ENCODE measurements around the gene SKIDA1.

The SKIDA1 gene

GRCh38 chr10:21518149-21518640, 7.3 kb downstream of the SKIDA1 start:
- peaks cover 15% of the 10 kb centered on the region for H3K36me3 Mint-ChIP-seq (ENCODE audit: insufficient read depth)
- H3K4me3 Mint-ChIP-seq, result peak overlapping the region; percentile 61 to 79
- DNase-seq (no peak), ATAC-seq (replicated peaks) (peak; percentile 36)
- H3K9me3 Mint-ChIP-seq, result no peaks in the 10 kb centered on the region
- peaks cover 22 to 34% of the 10 kb centered on the region in 2 donors for H3K4me1 Mint-ChIP-seq (ENCODE audit: low read depth in 2 of 2)
- H3K27ac Mint-ChIP-seq, result no peak overlapping the region
- peaks cover 63 to 73% of the 10 kb centered on the region in 2 donors for H3K27me3 Mint-ChIP-seq

DNA sequence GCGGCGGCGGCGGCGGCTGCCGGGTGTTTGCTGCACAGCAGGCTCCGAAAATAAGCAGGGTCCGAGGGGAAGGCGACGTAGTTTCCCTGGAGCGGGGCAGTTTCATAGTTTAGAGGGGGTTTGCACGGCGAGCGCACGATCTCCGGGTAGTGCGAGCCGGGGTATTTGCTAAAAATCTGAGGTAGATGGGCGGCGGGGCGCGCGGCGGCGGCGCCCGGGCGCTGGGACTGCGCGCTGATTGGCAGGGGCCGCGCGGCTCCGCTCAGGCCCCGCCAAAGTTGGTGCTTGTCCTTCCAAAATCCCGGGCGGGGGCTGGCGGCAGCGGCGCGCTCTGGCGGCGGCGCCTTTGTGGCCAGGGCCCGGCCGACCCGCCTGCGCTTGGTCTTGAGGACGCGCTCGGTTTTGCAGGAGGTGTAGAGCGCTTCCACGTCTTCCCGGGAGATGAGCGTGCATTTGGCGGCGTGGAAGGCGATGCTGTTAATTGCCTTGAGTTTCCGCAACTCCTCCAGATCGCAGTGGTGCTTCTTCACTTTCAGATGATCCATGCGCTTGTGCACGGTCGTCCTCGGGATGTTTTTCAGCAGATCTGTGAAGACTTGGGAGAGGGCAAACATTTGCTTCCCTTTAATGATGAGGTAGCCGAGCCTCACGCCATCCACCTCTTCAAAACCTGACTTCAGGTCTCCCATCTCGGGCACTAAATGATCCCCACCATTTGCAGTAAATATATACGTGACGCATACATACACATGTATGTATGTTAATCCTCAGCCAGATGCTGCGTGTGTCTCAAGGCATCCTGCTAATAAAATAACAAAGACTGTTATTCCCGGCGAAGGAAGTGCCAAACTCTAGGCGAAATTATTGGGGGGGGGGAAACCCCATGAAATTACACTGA, 8.1 kb downstream of the SKIDA1 start:
- H3K27ac Mint-ChIP-seq, result no peak overlapping the region
- H3K27me3 Mint-ChIP-seq, result peaks cover 72 to 81% of the 10 kb centered on the region in 2 donors
- H3K4me1 Mint-ChIP-seq (ENCODE audit: low read depth in 2 of 2), result peaks cover 22 to 34% of the 10 kb centered on the region in 2 donors
- H3K4me3 Mint-ChIP-seq, result peak overlapping the region; percentile 61 to 79
- DNase-seq (no peak), ATAC-seq (replicated peaks) (peak; percentile 33)
- H3K36me3 Mint-ChIP-seq (ENCODE audit: insufficient read depth), result peaks cover 15% of the 10 kb centered on the region
- H3K9me3 Mint-ChIP-seq, result no peaks in the 10 kb centered on the region

DNA sequence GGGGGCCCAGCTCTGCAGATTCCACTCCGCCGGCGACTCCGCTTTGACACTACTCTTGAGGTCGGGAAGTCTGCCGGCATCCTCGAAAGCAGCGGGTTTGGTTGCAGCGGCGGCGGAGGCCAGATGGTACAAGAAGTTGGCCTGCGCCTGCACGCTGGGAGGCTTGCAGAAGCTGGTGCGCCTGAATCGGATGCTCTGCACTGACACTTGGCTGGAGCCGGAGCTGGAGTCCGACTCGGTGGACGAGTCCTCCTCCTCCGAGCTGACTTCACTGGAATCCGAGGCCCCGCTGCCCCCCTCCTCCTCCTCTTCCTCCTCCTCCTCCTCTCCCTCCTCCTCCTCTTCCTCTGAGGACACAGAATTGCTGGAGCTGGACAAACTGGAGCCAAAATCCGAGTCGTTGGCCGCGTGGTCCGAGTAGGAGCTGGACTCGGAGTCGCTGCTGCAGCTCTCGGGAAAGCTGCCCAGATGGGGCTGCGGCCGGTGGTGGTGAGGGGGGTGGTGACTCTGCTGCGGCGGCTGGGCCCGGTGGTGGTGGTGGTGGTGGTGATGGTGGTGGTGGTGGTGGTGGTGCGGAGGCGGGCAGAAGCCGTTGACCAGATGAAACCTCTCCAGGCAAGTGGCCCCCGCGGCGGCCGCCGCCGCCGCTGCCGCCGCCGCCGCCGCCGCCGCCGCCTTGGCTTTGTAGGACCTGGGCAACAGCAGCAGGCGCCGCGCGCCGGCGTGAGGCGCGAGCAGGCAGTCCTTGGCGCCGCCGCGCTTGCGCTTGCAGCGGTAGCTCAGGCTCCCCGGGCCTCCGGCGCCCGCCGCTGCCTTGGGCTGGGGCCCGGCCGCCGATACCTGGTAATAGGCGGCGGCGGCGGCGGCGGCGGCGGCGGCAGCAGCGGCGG, 9.0 kb downstream of the SKIDA1 start:
- H3K4me1 Mint-ChIP-seq (ENCODE audit: low read depth in 2 of 2), result peaks cover 22 to 34% of the 10 kb centered on the region in 2 donors
- DNase-seq, result peak in 2 of 3 experiments; percentile 36 to 42

DNA sequence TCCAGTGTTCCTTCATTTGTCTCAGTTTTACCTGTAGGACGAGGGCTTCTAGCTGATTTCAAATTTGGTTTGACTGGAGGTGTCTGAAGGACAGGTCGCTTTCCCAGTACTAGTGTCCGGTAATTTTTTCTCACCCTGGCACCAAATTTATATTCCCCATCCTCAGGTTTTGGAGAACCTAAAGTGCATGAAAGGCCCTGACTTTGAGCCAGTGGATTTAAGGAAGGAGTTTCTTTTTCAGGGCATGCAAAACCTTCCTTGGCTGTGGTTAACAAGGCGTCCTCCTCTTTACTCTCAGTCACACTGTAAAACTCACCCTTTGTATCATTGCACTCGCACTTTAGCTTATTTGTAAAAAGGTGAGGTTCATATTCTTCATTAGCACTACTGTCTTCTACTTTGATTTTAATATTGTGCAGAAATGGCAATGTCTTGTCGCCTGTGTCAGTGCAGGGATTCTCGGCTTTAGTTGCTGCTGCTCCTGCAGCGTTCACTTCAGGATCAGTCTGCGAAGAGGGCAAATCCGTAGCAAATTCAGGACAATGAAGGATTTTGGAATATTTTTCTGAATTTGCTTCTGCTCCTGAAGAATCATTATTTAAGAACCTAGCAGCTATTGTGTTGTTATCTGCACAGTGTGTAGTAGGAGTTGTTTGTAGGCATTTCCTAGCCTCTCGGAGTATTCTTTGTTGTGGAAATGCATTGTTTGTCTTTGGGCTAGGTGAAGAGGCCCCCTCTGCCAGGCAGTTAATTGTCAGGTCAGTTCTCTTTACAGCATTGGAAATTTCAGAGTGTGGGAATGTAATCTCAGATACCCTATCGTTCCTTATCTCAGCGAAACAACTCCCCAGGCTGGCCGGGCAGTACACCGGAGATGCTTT, 9.9 kb downstream of the SKIDA1 start:
- Mint-ChIP-seq H3K4me1 (ENCODE audit: low read depth in 2 of 2) (peaks cover 22 to 33% of the 10 kb centered on the region in 2 donors), H3K27ac (no peak overlapping the region), H3K4me3 (peak overlapping the region; percentile 61 to 79), H3K36me3 (ENCODE audit: insufficient read depth) (peaks cover 15% of the 10 kb centered on the region), H3K27me3 (peaks cover 74 to 79% of the 10 kb centered on the region in 2 donors), H3K9me3 (no peaks in the 10 kb centered on the region)
- no peak for ATAC-seq (replicated peaks)
- DNase-seq, result no peak

More for the DNA sequence above, 9.0 kb downstream of the SKIDA1 start:
- peak overlapping the region in 1 of 2 donors; percentile 20 for H3K27ac Mint-ChIP-seq
- H3K4me3 Mint-ChIP-seq, result peak overlapping the region; percentile 61 to 79
- H3K36me3 Mint-ChIP-seq (ENCODE audit: insufficient read depth), result peaks cover 15% of the 10 kb centered on the region
- ATAC-seq (replicated peaks), result peak; percentile 80
- peaks cover 76 to 83% of the 10 kb centered on the region in 2 donors for H3K27me3 Mint-ChIP-seq
- H3K9me3 Mint-ChIP-seq, result no peaks in the 10 kb centered on the region

DNA sequence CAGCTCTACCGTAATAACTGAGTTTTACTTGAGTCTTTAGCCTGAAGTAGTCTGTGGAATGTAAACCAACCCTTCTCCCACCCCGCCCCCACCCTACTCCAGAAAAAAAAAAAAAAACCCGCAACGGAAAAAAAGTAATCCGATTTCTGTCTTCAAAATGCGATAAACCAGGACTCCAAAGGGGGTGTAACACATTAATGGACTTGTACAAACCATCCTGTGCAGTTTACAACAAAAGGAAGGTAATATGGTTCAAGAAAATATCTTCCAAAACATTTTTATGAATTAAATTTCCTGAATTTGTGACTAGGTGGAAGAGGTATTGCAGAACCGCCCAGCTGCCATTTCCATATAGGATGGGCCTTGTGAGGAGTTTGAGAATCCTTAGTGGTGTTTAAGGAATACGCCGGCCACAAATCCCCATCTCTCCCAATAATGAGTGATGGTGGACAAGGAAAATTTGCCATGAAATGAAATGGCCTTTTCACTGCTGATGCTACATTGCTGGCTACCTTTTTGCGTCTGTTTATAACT, 10.6 kb downstream of the SKIDA1 start:
- H3K4me3 Mint-ChIP-seq, result no peak overlapping the region
- H3K36me3 Mint-ChIP-seq (ENCODE audit: insufficient read depth), result peaks cover 15% of the 10 kb centered on the region
- no peak for DNase-seq
- no peaks in the 10 kb centered on the region for H3K9me3 Mint-ChIP-seq
- peaks cover 17 to 26% of the 10 kb centered on the region in 2 donors for H3K4me1 Mint-ChIP-seq (ENCODE audit: low read depth in 2 of 2)
- no peak for ATAC-seq (replicated peaks)
- H3K27ac Mint-ChIP-seq, result no peak overlapping the region
- H3K27me3 Mint-ChIP-seq, result peaks cover 67 to 71% of the 10 kb centered on the region in 2 donors

DNA sequence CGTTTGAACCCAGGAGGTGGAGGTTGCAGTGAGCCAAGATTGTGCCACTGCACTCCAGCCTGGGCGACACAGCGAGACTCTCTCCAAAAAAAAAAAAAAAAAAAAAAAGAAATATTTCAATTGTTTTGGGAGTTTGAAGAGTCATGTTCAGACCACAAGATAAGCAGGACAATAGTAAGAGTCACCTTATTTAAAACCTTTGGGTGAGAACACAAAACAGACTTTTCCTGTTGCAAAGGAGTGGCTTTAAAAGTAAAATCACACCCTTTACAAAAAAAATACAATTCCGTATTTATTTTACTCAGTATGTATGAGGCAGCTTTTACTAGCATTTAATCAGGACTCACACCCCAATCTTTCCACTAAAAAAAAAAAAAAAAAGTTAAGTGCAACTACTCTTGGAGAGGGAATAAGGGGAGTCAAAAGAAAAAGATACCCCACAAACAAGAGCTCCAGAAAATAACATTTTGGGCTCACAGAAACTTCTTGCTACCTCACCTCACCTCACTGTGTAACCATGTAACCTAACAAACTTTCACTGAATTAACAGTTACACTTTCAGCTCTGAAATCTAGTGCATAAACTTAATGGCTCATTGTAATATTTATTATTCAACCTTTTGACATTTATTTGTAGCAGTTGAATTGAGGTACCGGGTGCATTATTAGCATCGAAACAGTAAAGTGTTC, 11.2 kb downstream of the SKIDA1 start:
- no peak for DNase-seq
- peaks cover 61 to 69% of the 10 kb centered on the region in 2 donors for H3K27me3 Mint-ChIP-seq
- H3K36me3 Mint-ChIP-seq (ENCODE audit: insufficient read depth), result peaks cover 15% of the 10 kb centered on the region
- H3K4me1 Mint-ChIP-seq (ENCODE audit: low read depth in 2 of 2), result peaks cover 15 to 22% of the 10 kb centered on the region in 2 donors
- ATAC-seq (replicated peaks), result no peak
- H3K9me3 Mint-ChIP-seq, result no peaks in the 10 kb centered on the region
- H3K27ac Mint-ChIP-seq, result no peak overlapping the region
- H3K4me3 Mint-ChIP-seq, result no peak overlapping the region

- H3K36me3 Mint-ChIP-seq (ENCODE audit: insufficient read depth), result peaks cover 11% of the 10 kb centered on the region
- H3K4me3 Mint-ChIP-seq, result no peak overlapping the region
- ATAC-seq (replicated peaks) (no peak), DNase-seq (no peak)
- peaks cover 52 to 69% of the 10 kb centered on the region in 2 donors for H3K27me3 Mint-ChIP-seq
- H3K27ac Mint-ChIP-seq, result no peak overlapping the region
- peaks cover 14 to 15% of the 10 kb centered on the region in 2 donors for H3K4me1 Mint-ChIP-seq (ENCODE audit: low read depth in 2 of 2)
- no peaks in the 10 kb centered on the region for H3K9me3 Mint-ChIP-seq
These were observed 12.1 kb downstream of the SKIDA1 start for GRCh38 chr10:21513405-21513788.

DNA sequence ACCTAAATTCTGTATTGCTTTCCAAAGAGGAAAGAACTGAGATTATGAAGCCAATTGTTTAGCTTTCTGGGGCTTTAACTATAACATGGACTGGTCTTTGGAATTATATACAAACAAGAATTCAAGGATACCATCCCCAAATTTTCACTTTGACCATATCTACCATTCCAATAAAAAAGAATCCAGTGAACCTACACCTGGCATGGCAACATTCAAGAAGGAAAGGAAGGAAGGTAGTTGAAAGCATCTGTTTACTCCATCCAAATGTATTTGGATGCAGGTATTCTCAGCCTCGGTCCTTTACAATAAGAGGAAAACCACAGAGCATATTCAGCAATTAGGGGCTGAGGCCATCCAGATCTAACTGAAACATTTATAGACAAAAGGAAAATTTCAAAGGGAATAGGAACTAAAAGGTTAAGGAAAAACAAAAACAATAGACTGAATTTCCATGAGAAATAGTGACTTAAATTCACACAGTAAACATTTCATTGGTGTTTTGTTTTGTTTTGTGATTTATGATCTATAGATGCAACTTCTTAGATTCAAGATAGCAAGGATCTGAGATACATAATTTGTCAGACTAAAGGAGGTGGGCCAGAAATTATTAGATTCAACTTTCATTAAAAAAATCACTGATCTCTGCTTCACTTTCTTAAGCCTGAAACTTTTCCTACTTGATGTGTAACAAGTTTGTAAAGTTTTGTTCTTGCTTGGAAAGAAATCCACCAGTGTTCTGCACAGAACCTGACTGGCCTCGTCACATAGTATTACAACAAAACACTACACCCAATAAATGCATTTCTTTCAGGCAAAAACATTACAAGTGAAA, 12.7 kb downstream of the SKIDA1 start:
- no peak for ATAC-seq (replicated peaks)
- Mint-ChIP-seq H3K4me3 (no peak overlapping the region), H3K4me1 (ENCODE audit: low read depth in 2 of 2) (peaks cover 8 to 9% of the 10 kb centered on the region in 2 donors), H3K36me3 (ENCODE audit: insufficient read depth) (peaks cover 5% of the 10 kb centered on the region), H3K27ac (no peak overlapping the region), H3K27me3 (peaks cover 46 to 69% of the 10 kb centered on the region in 2 donors), H3K9me3 (no peaks in the 10 kb centered on the region)
- DNase-seq, result no peak

GRCh38 chr10:21511946-21512572, 13.4 kb downstream of the SKIDA1 start:
- Mint-ChIP-seq H3K9me3 (no peaks in the 10 kb centered on the region), H3K4me3 (no peak overlapping the region), H3K36me3 (ENCODE audit: insufficient read depth) (no peaks in the 10 kb centered on the region), H3K27ac (no peak overlapping the region), H3K27me3 (peaks cover 49 to 69% of the 10 kb centered on the region in 2 donors), H3K4me1 (ENCODE audit: low read depth in 2 of 2) (peaks cover 4% of the 10 kb centered on the region in 2 donors)
- ATAC-seq (replicated peaks) (no peak), DNase-seq (no peak)

- Mint-ChIP-seq H3K27ac (no peak overlapping the region), H3K27me3 (peaks cover 57 to 76% of the 10 kb centered on the region in 2 donors), H3K36me3 (ENCODE audit: insufficient read depth) (no peaks in the 10 kb centered on the region), H3K4me3 (no peak overlapping the region), H3K4me1 (ENCODE audit: low read depth in 2 of 2) (peaks cover 4 to 5% of the 10 kb centered on the region in 2 donors), H3K9me3 (no peaks in the 10 kb centered on the region)
- no peak for DNase-seq
- ATAC-seq (replicated peaks), result no peak
These were observed 14.3 kb downstream of the SKIDA1 start for GRCh38 chr10:21511095-21511570.

Data from effector memory CD8-positive, alpha-beta T cell (primary cell).